SU-DHL-6 (cell line): ENCODE data around the gene PLIN4.

Experiments
- H2AFZ ChIP-seq: fragments of 200-600 bp; sonication (generic); 2 replicates; pipeline ENCODE4 v1.6.1; 2014; ENCODE audit warnings: low read depth, mild to moderate bottlenecking, moderate library complexity, mixed read lengths, antibody characterized with exemption, low read length; ENCODE audit not compliant: severe bottlenecking
- H3F3A ChIP-seq: fragments of 200-600 bp; shearing (Covaris generic); 2 replicates; pipeline ENCODE4 v1.6.0; 2016; ENCODE audit warnings: antibody characterized with exemption, mild to moderate bottlenecking; ENCODE audit not compliant: insufficient read depth
- H3K27ac ChIP-seq: fragments of 200-600 bp; sonication (generic); 2 replicates; pipeline ENCODE4 v1.5.1; 2016; ENCODE audit warnings: low read depth, mild to moderate bottlenecking, low read length, moderate library complexity, mixed read lengths
- H3K27me3 ChIP-seq: fragments of 200-600 bp; sonication (generic), shearing (Covaris generic); 2 replicates; pipeline ENCODE4 v1.6.0; 2014; ENCODE audit warnings: mild to moderate bottlenecking, low read length
- H3K36me3 ChIP-seq: fragments of 200-600 bp; sonication (generic); 2 replicates; pipeline ENCODE4 v1.6.1; 2014; ENCODE audit warnings: mild to moderate bottlenecking, low read length, mixed read lengths
- H3K4me2 ChIP-seq: fragments of 300-600, 200-600 bp; shearing (Covaris generic), sonication (generic); 2 replicates; pipeline ENCODE4 v1.6.0; 2014; ENCODE audit warnings: low read length, low read depth, mild to moderate bottlenecking; ENCODE audit not compliant: poor library complexity, severe bottlenecking
- H3K4me3 ChIP-seq: fragments of 200-600 bp; sonication (generic); 2 replicates; pipeline ENCODE4 v1.5.1; 2014; ENCODE audit warnings: antibody characterized with exemption, low read length, mild to moderate bottlenecking, mixed read lengths; ENCODE audit not compliant: insufficient read depth, poor library complexity, severe bottlenecking
- H3K79me2 ChIP-seq: fragments of 200-600 bp; sonication (generic); 2 replicates; pipeline ENCODE4 v1.6.1; 2014; ENCODE audit warnings: mild to moderate bottlenecking, low read length, moderate library complexity; ENCODE audit not compliant: insufficient read depth
- H3K9ac ChIP-seq: fragments of 200-600 bp; sonication (generic); 2 replicates; pipeline ENCODE4 v1.7.0; 2014; ENCODE audit warnings: mild to moderate bottlenecking, low read length
- H3K9me2 ChIP-seq: fragments of 200-600 bp; sonication (generic); replicated peaks from 2 replicates; pipeline ENCODE4 v1.6.1; 2014; ENCODE audit warnings: low read length; ENCODE audit not compliant: insufficient read depth
- H3K9me3 ChIP-seq: fragments of 200-600 bp; sonication (generic); 2 replicates; pipeline ENCODE4 v1.6.1; 2014; ENCODE audit warnings: low read length, mixed read lengths; ENCODE audit not compliant: insufficient read depth
- H4K20me1 ChIP-seq: fragments of 200-600 bp; sonication (generic); 2 replicates; pipeline ENCODE4 v1.6.1; 2014; ENCODE audit warnings: low read depth, mild to moderate bottlenecking, antibody characterized with exemption, low read length, moderate library complexity, mixed read lengths
- EZH2phosphoT487 ChIP-seq: fragments of 200-600 bp; sonication (generic), shearing (Covaris generic); conservative IDR thresholded peaks from 2 replicates; pipeline ENCODE4 v1.6.1; 2018; ENCODE audit warnings: mild to moderate bottlenecking, antibody characterized with exemption, low read length, moderate library complexity, mixed read lengths
- TF ChIP-seq, protein P1 (sequence below): fragments of 200-600 bp; sonication (generic); IDR thresholded peaks from one replicate; pipeline ENCODE4 v1.5.1; 2017; ENCODE audit warnings: antibody characterized with exemption, mild to moderate bottlenecking, low read length, moderate library complexity; ENCODE audit not compliant: insufficient read depth, poor library complexity, severe bottlenecking

Gene PLIN4

DNA sequence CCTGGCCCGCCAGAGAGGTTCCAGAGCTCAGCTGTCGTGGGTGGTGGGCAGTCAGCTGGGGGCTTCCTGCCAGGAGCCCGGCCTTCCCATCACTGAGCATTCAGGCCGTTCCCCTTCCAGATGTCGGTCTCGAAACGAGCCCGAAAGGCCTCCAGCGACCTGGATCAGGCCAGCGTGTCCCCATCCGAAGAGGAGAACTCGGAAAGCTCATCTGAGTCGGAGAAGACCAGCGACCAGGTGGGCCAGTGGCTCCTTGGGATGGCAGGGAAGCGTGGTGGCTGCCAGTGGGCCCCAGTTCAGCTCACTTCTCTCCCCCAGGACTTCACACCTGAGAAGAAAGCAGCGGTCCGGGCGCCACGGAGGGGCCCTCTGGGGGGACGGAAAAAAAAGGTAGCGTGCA is 26.8 kb downstream of the PLIN4 start:
- no peak overlapping the region for H3K9ac ChIP-seq
- H3K4me3 ChIP-seq = no peak overlapping the region
- no peaks in the 10 kb centered on the region for H3K79me2 ChIP-seq
- H3K4me2 ChIP-seq = no peak overlapping the region
- H3K36me3 ChIP-seq = no peaks in the 10 kb centered on the region
- H3K9me3 ChIP-seq = no peaks in the 10 kb centered on the region
- no peaks in the 10 kb centered on the region for H3K27me3 ChIP-seq
- H3K9me2 ChIP-seq = no peaks in the 10 kb centered on the region
- no peaks in the 10 kb centered on the region for H4K20me1 ChIP-seq
- H2AFZ ChIP-seq = no peak overlapping the region
- TF ChIP-seq, protein P1, sequence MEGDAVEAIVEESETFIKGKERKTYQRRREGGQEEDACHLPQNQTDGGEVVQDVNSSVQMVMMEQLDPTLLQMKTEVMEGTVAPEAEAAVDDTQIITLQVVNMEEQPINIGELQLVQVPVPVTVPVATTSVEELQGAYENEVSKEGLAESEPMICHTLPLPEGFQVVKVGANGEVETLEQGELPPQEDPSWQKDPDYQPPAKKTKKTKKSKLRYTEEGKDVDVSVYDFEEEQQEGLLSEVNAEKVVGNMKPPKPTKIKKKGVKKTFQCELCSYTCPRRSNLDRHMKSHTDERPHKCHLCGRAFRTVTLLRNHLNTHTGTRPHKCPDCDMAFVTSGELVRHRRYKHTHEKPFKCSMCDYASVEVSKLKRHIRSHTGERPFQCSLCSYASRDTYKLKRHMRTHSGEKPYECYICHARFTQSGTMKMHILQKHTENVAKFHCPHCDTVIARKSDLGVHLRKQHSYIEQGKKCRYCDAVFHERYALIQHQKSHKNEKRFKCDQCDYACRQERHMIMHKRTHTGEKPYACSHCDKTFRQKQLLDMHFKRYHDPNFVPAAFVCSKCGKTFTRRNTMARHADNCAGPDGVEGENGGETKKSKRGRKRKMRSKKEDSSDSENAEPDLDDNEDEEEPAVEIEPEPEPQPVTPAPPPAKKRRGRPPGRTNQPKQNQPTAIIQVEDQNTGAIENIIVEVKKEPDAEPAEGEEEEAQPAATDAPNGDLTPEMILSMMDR = no peak
- TF ChIP-seq EZH2phosphoT487 = no peak
- H3K27ac ChIP-seq = no peak overlapping the region
- no peaks in the 10 kb centered on the region for H3F3A ChIP-seq

DNA sequence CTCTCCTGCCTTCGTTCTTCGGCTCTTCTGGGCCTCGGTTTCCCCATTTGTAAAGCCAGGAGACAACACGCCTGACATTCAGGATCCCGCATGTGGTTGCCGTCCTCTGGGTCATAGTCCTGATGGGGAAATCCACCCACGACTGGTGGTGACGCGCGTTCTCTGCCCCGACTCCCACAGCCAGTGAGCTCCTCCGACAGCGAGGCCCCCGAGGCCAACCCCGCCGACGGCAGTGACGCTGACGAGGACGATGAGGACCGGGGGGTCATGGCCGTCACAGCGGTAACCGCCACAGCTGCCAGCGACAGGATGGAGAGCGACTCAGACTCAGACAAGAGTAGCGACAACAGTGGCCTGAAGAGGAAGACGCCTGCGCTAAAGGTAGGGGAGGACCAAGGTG is 29.8 kb downstream of the PLIN4 start:
- H3K9ac ChIP-seq = no peak overlapping the region
- no peaks in the 10 kb centered on the region for H3K9me3 ChIP-seq
- TF ChIP-seq, protein P1 = no peak
- no peak for TF ChIP-seq EZH2phosphoT487
- H3F3A ChIP-seq = no peaks in the 10 kb centered on the region
- no peaks in the 10 kb centered on the region for H3K36me3 ChIP-seq
- no peak overlapping the region for H3K4me2 ChIP-seq
- no peak overlapping the region for H3K27ac ChIP-seq
- no peaks in the 10 kb centered on the region for H4K20me1 ChIP-seq
- H3K4me3 ChIP-seq = no peak overlapping the region
- H3K79me2 ChIP-seq = no peaks in the 10 kb centered on the region
- no peak overlapping the region for H2AFZ ChIP-seq
- H3K9me2 ChIP-seq = no peaks in the 10 kb centered on the region
- no peaks in the 10 kb centered on the region for H3K27me3 ChIP-seq

GRCh38 chr19:4487572-4487971 is 30.7 kb downstream of the PLIN4 start:
- Histone ChIP-seq H3K9ac (no peak overlapping the region), H3K27ac (no peak overlapping the region), H4K20me1 (no peaks in the 10 kb centered on the region), H2AFZ (no peak overlapping the region), H3K4me3 (no peak overlapping the region), H3F3A (no peaks in the 10 kb centered on the region), H3K79me2 (no peaks in the 10 kb centered on the region), H3K4me2 (no peak overlapping the region), H3K27me3 (no peaks in the 10 kb centered on the region), H3K36me3 (no peaks in the 10 kb centered on the region), H3K9me2 (no peaks in the 10 kb centered on the region), H3K9me3 (no peaks in the 10 kb centered on the region)
- no peak for TF ChIP-seq EZH2phosphoT487
- TF ChIP-seq, protein P1 = no peak
